Astrocyte (in vitro differentiated cells and primary cell): ENCODE measurements around the gene RPS6KA4. TPM values are rescaled to one million over a fixed set of nuclear protein-coding genes. Genes with fewer than 3 reads are reported as not detected.

Experiments
- DNase-seq: peaks from one replicate; pipeline ENCODE4 v3.0.0-alpha.2; 2010; ENCODE audit warnings: low read depth
- FAIRE-seq: peaks from 2 replicates; lab custom pipeline; 2011; peaks lifted over from hg19 to GRCh38; lab: Jason Lieb, UNC
- H2AFZ ChIP-seq: 2 replicates; pipeline ENCODE4 v1.6.0; 2012; ENCODE audit warnings: low read depth, low read length, inconsistent platforms
- H3K27ac ChIP-seq: 2 replicates; pipeline ENCODE4 v1.5.1; 2011; ENCODE audit warnings: low read depth, low read length, inconsistent platforms
- H3K27me3 ChIP-seq: 2 replicates; pipeline ENCODE4 v1.6.0; 2011; ENCODE audit warnings: low read length, inconsistent platforms; ENCODE audit not compliant: insufficient read depth
- H3K36me3 ChIP-seq: 2 replicates; pipeline ENCODE4 v1.5.1; 2011; ENCODE audit warnings: low read length, inconsistent platforms; ENCODE audit not compliant: insufficient read depth
- H3K4me1 ChIP-seq: 2 replicates; pipeline ENCODE4 v1.5.1; 2011; ENCODE audit warnings: low read length, inconsistent platforms; ENCODE audit not compliant: insufficient read depth
- H3K4me2 ChIP-seq: 2 replicates; pipeline ENCODE4 v1.6.0; 2012; ENCODE audit warnings: low read length, inconsistent platforms
- H3K4me3 ChIP-seq: 2 replicates; pipeline ENCODE4 v1.5.1; 2011; ENCODE audit warnings: low read depth, mild to moderate bottlenecking, low read length, inconsistent platforms; ENCODE audit not compliant: insufficient read depth
- H3K79me2 ChIP-seq: 2 replicates; pipeline ENCODE4 v1.6.0; 2012; ENCODE audit warnings: mild to moderate bottlenecking, low read length, inconsistent platforms; ENCODE audit not compliant: insufficient read depth
- H3K9ac ChIP-seq: 2 replicates; pipeline ENCODE4 v1.6.0; 2012; ENCODE audit warnings: mild to moderate bottlenecking, low read length, inconsistent platforms
- H3K9me3 ChIP-seq: 2 replicates; pipeline ENCODE4 v1.5.1; 2012; ENCODE audit warnings: low read depth, mild to moderate bottlenecking, low read length, inconsistent platforms; ENCODE audit not compliant: insufficient read depth
- H4K20me1 ChIP-seq: 2 replicates; pipeline ENCODE4 v1.6.0; 2012; ENCODE audit warnings: low read length, inconsistent platforms; ENCODE audit not compliant: insufficient read depth
- H3K27ac Mint-ChIP-seq: one replicate; pipeline ENCODE4 v1.8.0; 2021; ENCODE audit warnings: mild to moderate bottlenecking, mixed read lengths; ENCODE audit not compliant: unreplicated experiment
- H3K27me3 Mint-ChIP-seq: one replicate; pipeline ENCODE4 v1.8.0; 2021; ENCODE audit warnings: low read depth, mixed read lengths; ENCODE audit not compliant: unreplicated experiment
- H3K36me3 Mint-ChIP-seq: one replicate; pipeline ENCODE4 v1.8.0; 2021; ENCODE audit warnings: low read depth, mixed read lengths; ENCODE audit not compliant: unreplicated experiment
- H3K4me1 Mint-ChIP-seq: one replicate; pipeline ENCODE4 v1.8.0; 2021; ENCODE audit warnings: low read depth, mixed read lengths; ENCODE audit not compliant: unreplicated experiment
- H3K4me3 Mint-ChIP-seq: one replicate; pipeline ENCODE4 v1.8.0; 2021; ENCODE audit warnings: mild to moderate bottlenecking, moderate library complexity, mixed read lengths; ENCODE audit not compliant: unreplicated experiment
- H3K9me3 Mint-ChIP-seq: one replicate; pipeline ENCODE4 v1.8.0; 2021; ENCODE audit warnings: mild to moderate bottlenecking, mixed read lengths; ENCODE audit not compliant: unreplicated experiment
- EZH2 ChIP-seq: IDR thresholded peaks from 2 replicates; pipeline ENCODE4 v1.6.1; 2012; ENCODE audit warnings: mild to moderate bottlenecking, low read length, inconsistent platforms; ENCODE audit not compliant: insufficient read depth
- total RNA-seq: library from RNA; stranded (reverse); gene quantifications from 2 replicates; pipeline ENCODE4 v1.2.1, GENCODE V29; 2021
- TF ChIP-seq, protein P1 (sequence below): IDR thresholded peaks from 2 replicates; pipeline ENCODE4 v1.5.1; 2011; ENCODE audit warnings: low read depth, mild to moderate bottlenecking, inconsistent platforms, low read length, moderate library complexity; ENCODE audit not compliant: insufficient read depth

Gene RPS6KA4
- total RNA-seq, 1 donor from 2014 or later = 36.2 TPM

DNA sequence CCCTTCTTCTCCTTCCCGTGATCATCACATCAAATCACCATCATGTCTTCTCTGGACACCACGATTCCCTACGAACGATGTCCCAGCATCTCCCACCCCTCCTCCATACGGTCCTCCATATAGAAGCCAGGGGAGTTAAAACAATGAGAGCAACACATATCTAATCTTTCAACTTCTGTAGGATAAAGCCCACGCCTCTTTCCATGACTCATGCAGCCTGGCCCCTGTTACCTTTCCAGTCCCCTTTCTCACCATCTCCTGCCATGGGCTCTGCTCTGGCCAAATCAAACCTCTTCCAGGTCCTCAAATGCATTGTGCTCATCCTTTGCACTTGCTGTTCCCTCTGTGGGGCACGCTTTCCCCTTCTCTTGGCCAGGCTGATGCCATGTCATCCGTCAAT is 23.6 kb downstream of the RPS6KA4 start:
- Mint-ChIP-seq H3K4me1 (peaks cover 7% of the 10 kb centered on the region), H3K4me3 (no peak overlapping the region), H3K9me3 (no peaks in the 10 kb centered on the region), H3K27me3 (peaks cover 12% of the 10 kb centered on the region), H3K36me3 (no peaks in the 10 kb centered on the region), H3K27ac (no peak overlapping the region)
- Histone ChIP-seq H3K9ac (no peak overlapping the region), H3K9me3 (no peaks in the 10 kb centered on the region), H3K79me2 (no peaks in the 10 kb centered on the region), H3K4me1 (peaks cover 8% of the 10 kb centered on the region), H3K4me2 (no peak overlapping the region), H2AFZ (no peak overlapping the region), H3K27ac (no peak overlapping the region), H3K36me3 (no peaks in the 10 kb centered on the region), H3K4me3 (no peak overlapping the region), H4K20me1 (no peaks in the 10 kb centered on the region), H3K27me3 (no peaks in the 10 kb centered on the region)
- no peak for FAIRE-seq
- DNase-seq = no peak
- TF ChIP-seq EZH2 = no peak
- TF ChIP-seq, protein P1, sequence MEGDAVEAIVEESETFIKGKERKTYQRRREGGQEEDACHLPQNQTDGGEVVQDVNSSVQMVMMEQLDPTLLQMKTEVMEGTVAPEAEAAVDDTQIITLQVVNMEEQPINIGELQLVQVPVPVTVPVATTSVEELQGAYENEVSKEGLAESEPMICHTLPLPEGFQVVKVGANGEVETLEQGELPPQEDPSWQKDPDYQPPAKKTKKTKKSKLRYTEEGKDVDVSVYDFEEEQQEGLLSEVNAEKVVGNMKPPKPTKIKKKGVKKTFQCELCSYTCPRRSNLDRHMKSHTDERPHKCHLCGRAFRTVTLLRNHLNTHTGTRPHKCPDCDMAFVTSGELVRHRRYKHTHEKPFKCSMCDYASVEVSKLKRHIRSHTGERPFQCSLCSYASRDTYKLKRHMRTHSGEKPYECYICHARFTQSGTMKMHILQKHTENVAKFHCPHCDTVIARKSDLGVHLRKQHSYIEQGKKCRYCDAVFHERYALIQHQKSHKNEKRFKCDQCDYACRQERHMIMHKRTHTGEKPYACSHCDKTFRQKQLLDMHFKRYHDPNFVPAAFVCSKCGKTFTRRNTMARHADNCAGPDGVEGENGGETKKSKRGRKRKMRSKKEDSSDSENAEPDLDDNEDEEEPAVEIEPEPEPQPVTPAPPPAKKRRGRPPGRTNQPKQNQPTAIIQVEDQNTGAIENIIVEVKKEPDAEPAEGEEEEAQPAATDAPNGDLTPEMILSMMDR = no peak

DNA sequence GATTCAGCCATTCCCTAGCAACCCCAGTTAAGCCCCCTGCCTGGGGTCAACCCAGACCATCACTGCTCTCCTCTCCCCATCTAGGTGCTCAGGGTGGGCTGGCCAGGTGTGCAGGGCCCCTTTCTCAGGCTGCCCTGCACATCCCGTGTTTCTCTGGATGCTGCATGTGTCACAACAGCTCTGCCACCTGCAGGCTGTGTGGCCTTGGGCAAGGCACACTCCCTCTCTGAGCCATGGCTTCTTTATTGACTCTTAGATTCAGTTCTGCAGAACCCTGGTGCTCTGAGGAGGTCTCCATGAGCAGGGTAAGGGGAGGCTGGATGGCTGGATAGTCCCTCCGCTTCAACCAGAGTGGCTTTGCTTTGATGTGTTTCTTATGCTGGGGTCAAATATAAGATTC is 24.6 kb downstream of the RPS6KA4 start:
- Histone ChIP-seq H3K36me3 (no peaks in the 10 kb centered on the region), H3K79me2 (no peaks in the 10 kb centered on the region), H3K9me3 (no peaks in the 10 kb centered on the region), H3K4me2 (no peak overlapping the region), H2AFZ (no peak overlapping the region), H3K4me3 (no peak overlapping the region), H3K27ac (no peak overlapping the region), H3K27me3 (no peaks in the 10 kb centered on the region), H4K20me1 (no peaks in the 10 kb centered on the region), H3K4me1 (peaks cover 8% of the 10 kb centered on the region), H3K9ac (no peak overlapping the region)
- DNase-seq (no peak), FAIRE-seq (no peak)
- H3K4me1 Mint-ChIP-seq = peaks cover 7% of the 10 kb centered on the region
- no peaks in the 10 kb centered on the region for H3K36me3 Mint-ChIP-seq
- peaks cover 3% of the 10 kb centered on the region for H3K9me3 Mint-ChIP-seq
- peak overlapping the region; percentile 9 for H3K27ac Mint-ChIP-seq
- H3K4me3 Mint-ChIP-seq = no peak overlapping the region
- no peak for TF ChIP-seq EZH2
- TF ChIP-seq, protein P1 = no peak
- peaks cover 10% of the 10 kb centered on the region for H3K27me3 Mint-ChIP-seq

DNA sequence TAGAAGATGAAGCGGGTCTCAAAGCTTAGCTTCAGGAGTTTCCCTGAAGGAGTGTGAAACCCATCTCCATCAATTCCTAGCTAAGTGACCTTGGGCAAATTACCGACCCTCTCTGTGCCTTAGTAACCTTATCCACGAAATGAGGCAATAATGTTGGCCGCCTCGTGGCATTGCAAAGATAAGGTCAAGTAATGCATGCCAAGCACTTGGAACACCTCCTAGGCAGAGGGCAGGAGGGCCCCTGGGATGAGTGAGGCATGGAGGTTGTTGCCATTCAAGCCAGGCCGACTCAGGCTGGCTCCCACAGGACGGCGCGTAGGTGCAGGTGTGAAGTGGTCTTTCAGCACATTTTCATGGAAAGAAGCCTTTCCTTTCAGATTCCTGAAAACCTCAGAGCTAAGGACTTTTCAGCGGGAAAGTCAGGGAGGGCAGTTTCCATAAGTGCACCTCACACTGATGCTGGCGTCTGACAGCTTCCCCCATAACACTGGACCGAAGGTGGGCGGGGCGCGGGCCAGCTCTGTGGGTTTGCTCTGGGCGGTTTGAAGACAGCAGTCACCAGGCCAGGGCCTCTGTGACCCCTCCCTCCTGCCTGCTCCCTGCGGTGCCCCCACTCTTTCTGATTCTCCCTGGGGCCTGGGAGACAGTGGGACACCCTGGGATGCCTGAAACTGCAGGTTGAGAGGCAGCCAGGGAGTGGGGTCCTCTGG is 25.2 kb downstream of the RPS6KA4 start:
- Histone ChIP-seq H3K4me3 (no peak overlapping the region), H4K20me1 (no peaks in the 10 kb centered on the region), H3K79me2 (no peaks in the 10 kb centered on the region), H3K9ac (no peak overlapping the region), H3K9me3 (no peaks in the 10 kb centered on the region), H3K27me3 (peaks cover 3% of the 10 kb centered on the region), H3K27ac (no peak overlapping the region), H3K36me3 (no peaks in the 10 kb centered on the region), H2AFZ (no peak overlapping the region), H3K4me1 (peaks cover 8% of the 10 kb centered on the region), H3K4me2 (no peak overlapping the region)
- no peak for TF ChIP-seq EZH2
- TF ChIP-seq, protein P1 = no peak
- Mint-ChIP-seq H3K4me1 (peaks cover 7% of the 10 kb centered on the region), H3K36me3 (no peaks in the 10 kb centered on the region), H3K27ac (no peak overlapping the region), H3K27me3 (peaks cover 10% of the 10 kb centered on the region), H3K4me3 (no peak overlapping the region), H3K9me3 (peaks cover 3% of the 10 kb centered on the region)
- FAIRE-seq (no peak), DNase-seq (no peak)
